Mucosa of descending colon (tissue), 3 donors: ENCODE data around the gene IL17D. TPM values are rescaled to one million over a fixed set of nuclear protein-coding genes. Genes with fewer than 3 reads are reported as not detected.

Experiments used
- ATAC-seq: fragments of 200-7000 bp; cut with Tn5 transposase; one replicate; pipeline ENCODE4 v1.9.1; 2020; ENCODE audit warnings: mild to moderate bottlenecking, moderate library complexity
- DNase-seq, 3 donors: peaks; one replicate each; pipeline ENCODE4 v3.0.0-alpha.2; 2020
- H3K36me3 ChIP-seq: fragments of 200-600 bp; one replicate; pipeline ENCODE4 v1.8.0; 2021; ENCODE audit warnings: low read depth, mild to moderate bottlenecking
- H3K4me1 ChIP-seq: fragments of 200-600 bp; one replicate; pipeline ENCODE4 v1.8.0; 2021; ENCODE audit warnings: low read depth, mild to moderate bottlenecking
- H3K4me3 ChIP-seq: fragments of 200-600 bp; one replicate; pipeline ENCODE4 v1.8.0; 2021; ENCODE audit warnings: mild to moderate bottlenecking
- H3K9me3 ChIP-seq: fragments of 200-600 bp; one replicate; pipeline ENCODE4 v1.8.0; 2021; ENCODE audit warnings: mild to moderate bottlenecking
- intact Hi-C, 2 donors: fragments of 100-400 bp; cut with DNase I in 1 of 2; cut with micrococcal nuclease in 1 of 2; formaldehyde crosslinking; loops; one replicate each; pipeline versions ENCODE4 v1.11.0 to v1.11.1; 2022; cut with DNase I, micrococcal nuclease
- total RNA-seq, 3 donors: library from RNA; stranded (reverse); fragmentation: NEBNext Ultra II Directional in 2 of 3; extraction: Animal tissue kit (Norgen Biotek cat#: 25700) in 2 of 3; gene quantifications; one replicate each; pipeline versions ENCODE4 v1.2.1 to v1.2.4, GENCODE V29; 2021 to 2023
- TF ChIP-seq, protein P1 (sequence below): fragments of 200-600 bp; IDR thresholded peaks from one replicate; pipeline ENCODE4 v1.8.0; 2022; ENCODE audit warnings: antibody characterized with exemption, mild to moderate bottlenecking
- donor health status: DM: no; HTN: no; CAD: no; lungs with moderate emphysema.
- donor health status: DM: no; HTN: no; CAD: no.
- donor health status: DM: no; HTN: yes; CAD: no.

Gene IL17D
- total RNA-seq, 3 donors from 2014 or later = 0.41 to 1.5 (median 0.41) TPM

DNA sequence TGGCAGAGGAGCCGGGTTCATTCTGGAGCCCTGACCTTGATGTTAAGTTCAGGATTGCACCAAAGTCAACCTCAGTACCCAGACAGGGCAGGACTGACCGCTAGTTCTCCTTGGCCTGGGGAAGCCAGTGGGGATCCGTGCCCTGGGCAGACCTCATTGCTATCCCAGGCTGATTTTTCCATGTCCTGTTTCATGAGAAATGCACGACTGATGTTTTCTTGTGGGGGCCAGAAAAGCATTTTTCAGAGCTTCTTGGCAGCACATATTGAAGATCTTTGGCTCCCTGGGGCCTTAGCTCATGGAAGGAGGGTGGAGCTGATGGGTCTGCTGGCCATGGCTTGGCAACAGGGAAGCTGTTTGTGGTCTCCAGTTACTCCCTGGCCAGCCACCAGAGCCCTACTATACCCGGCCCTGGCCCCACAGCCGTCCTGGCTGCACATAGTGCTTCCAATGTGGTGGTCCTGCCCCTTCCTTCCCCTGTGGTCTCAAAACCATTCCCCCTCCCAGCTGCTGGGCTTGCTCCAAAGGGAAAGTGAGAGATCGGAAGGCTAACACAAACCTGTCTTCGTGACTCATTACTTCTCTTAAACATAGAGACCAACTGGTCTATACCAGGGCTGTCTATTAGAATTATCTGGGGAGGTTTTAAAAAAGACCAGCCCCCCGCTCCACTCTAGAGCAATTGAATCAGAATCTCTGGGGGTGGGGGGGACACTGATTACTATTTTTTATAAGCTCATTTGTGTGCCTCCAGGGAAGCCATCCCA, 11.2 kb downstream of the IL17D start:
- Histone ChIP-seq H3K4me1 (no peaks in the 10 kb centered on the region), H3K9me3 (no peaks in the 10 kb centered on the region), H3K4me3 (no peak overlapping the region), H3K36me3 (no peaks in the 10 kb centered on the region)
- DNase-seq (peak in 2 of 3 donors; percentile 10 to 65), ATAC-seq (peak; percentile 18)
- TF ChIP-seq, protein P1, sequence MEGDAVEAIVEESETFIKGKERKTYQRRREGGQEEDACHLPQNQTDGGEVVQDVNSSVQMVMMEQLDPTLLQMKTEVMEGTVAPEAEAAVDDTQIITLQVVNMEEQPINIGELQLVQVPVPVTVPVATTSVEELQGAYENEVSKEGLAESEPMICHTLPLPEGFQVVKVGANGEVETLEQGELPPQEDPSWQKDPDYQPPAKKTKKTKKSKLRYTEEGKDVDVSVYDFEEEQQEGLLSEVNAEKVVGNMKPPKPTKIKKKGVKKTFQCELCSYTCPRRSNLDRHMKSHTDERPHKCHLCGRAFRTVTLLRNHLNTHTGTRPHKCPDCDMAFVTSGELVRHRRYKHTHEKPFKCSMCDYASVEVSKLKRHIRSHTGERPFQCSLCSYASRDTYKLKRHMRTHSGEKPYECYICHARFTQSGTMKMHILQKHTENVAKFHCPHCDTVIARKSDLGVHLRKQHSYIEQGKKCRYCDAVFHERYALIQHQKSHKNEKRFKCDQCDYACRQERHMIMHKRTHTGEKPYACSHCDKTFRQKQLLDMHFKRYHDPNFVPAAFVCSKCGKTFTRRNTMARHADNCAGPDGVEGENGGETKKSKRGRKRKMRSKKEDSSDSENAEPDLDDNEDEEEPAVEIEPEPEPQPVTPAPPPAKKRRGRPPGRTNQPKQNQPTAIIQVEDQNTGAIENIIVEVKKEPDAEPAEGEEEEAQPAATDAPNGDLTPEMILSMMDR = no peak
- intact Hi-C loops = loop anchor here (5.0 to 10.0 kb wide), 2 partner anchors 113 to 210 kb away; no protein-coding TSS in a partner anchor

GRCh38 chr13:20715330-20715712, 11.8 kb downstream of the IL17D start:
- Histone ChIP-seq H3K9me3 (no peaks in the 10 kb centered on the region), H3K4me1 (no peaks in the 10 kb centered on the region), H3K36me3 (no peaks in the 10 kb centered on the region), H3K4me3 (no peak overlapping the region)
- no peak for DNase-seq
- intact Hi-C loops = loop anchor here (10.0 kb wide), 1 partner anchor 209 kb away; no protein-coding TSS in a partner anchor
- ATAC-seq = no peak
- TF ChIP-seq, protein P1 = no peak

GRCh38 chr13:20716951-20717350, 13.5 kb downstream of the IL17D start:
- H3K4me1 ChIP-seq = peaks cover 11% of the 10 kb centered on the region
- DNase-seq (no peak), ATAC-seq (no peak)
- intact Hi-C loops = loop anchor here (10.0 kb wide), 1 partner anchor 208 kb away; no protein-coding TSS in a partner anchor
- no peaks in the 10 kb centered on the region for H3K36me3 ChIP-seq
- no peaks in the 10 kb centered on the region for H3K9me3 ChIP-seq
- TF ChIP-seq, protein P1 = no peak
- H3K4me3 ChIP-seq = no peak overlapping the region

GRCh38 chr13:20717581-20718542, 14.4 kb downstream of the IL17D start:
- DNase-seq (no peak), ATAC-seq (no peak)
- intact Hi-C loops = loop anchor here (10.0 kb wide), 1 partner anchor 207 kb away; no protein-coding TSS in a partner anchor
- Histone ChIP-seq H3K9me3 (no peaks in the 10 kb centered on the region), H3K4me1 (peaks cover 12% of the 10 kb centered on the region), H3K36me3 (no peaks in the 10 kb centered on the region), H3K4me3 (no peak overlapping the region)
- TF ChIP-seq, protein P1 = no peak

DNA sequence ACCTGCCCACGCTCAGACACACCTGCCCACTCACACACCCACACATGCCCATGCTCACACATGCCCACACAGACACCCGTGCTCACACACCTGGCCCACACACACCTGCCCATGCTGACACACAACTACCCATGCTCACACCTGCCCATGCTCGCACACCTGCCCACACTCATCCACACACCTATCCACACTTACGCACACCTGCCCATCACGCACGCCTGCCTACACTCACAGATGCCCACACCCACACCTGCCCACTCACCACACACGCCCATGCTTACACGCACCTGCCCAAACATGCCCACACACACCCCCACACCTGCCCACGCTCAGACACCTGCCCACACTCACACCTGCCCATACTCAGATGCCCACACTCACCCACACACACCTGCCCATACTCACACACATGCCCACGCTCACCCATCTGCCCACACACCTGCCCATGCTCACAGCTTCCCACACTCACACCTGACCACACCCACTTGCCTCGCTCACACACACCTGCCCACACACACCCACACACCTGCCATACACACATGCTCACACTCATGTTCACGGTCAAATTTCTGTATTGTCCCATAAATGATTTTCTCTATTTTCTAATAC, 15.6 kb downstream of the IL17D start:
- intact Hi-C loops = loop anchor here (10.0 kb wide), 1 partner anchor 206 kb away; no protein-coding TSS in a partner anchor
- Histone ChIP-seq H3K4me3 (no peak overlapping the region), H3K36me3 (no peaks in the 10 kb centered on the region), H3K4me1 (peaks cover 12% of the 10 kb centered on the region), H3K9me3 (no peaks in the 10 kb centered on the region)
- DNase-seq (no peak), ATAC-seq (no peak)
- TF ChIP-seq, protein P1 = no peak
